Measurements from ENCODE around the gene SEZ6L. TPM values are rescaled to one million over a fixed set of nuclear protein-coding genes. Genes with fewer than 3 reads are reported as not detected.

The SEZ6L gene
- total RNA-seq, 4 donors from 2014 or later: 0.09 to 0.16 TPM; not detected in 2

Small RNA genes within 50 kb of the gene (small RNA-seq; reads per million reads assigned to genes)
- gene RNA5SP495: not detected

Data from omental fat pad (tissue), 4 donors.